COLO668 (cell line): Measurements from ENCODE around the gene CEP70.

Experiments
- DNase-seq: peaks from one replicate; lab custom pipeline; 2025; ENCODE audit not compliant: unreplicated experiment; lab: John Stamatoyannopoulos, UW

The CEP70 gene

DNA sequence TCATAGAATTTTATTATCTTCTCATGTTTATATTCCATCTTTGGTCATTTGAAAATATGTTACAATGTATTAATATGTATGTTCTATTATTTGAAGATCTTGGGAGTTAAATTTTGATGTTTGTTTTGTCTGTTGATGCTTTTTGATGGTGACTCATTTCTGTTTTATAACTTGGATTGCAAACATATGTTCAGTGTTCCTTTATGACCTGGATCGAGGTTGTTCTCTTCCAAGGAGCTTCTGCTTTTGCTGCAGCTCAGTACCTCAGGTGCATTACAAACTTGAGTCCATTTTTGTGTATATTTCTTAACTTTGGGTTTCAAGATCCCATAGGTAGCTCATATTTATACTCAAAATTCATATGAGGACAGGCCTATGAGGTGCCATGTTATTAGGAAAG is 122.6 kb downstream of the CEP70 start:
- no peak for DNase-seq

GRCh38 chr3:138470687-138471086 is 123.4 kb downstream of the CEP70 start:
- no peak for DNase-seq

DNA sequence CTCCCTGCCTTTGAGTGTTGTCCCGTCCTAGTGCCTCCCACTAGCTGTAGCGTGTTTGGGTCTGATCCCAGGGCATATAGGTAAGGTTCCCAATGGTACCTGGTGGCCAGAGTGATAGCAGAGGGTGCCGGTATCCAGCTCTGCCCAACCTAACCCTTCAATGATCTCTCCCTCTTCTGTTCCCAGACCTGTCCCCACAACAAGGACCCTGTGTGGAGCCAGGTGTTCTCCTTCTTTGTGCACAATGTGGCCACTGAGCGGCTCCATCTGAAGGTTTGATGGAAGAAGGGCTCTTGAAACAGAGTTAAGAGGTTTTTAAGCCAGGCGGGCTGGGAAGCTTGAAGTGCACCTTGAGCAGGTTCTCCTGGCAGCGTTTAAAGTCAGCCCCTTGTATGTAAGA is 124.2 kb downstream of the CEP70 start:
- DNase-seq = no peak

- DNase-seq = no peak
These were observed 125.2 kb downstream of the CEP70 start for GRCh38 chr3:138468886-138469285.

GRCh38 chr3:138468451-138468850 is 125.6 kb downstream of the CEP70 start:
- no peak for DNase-seq

DNA sequence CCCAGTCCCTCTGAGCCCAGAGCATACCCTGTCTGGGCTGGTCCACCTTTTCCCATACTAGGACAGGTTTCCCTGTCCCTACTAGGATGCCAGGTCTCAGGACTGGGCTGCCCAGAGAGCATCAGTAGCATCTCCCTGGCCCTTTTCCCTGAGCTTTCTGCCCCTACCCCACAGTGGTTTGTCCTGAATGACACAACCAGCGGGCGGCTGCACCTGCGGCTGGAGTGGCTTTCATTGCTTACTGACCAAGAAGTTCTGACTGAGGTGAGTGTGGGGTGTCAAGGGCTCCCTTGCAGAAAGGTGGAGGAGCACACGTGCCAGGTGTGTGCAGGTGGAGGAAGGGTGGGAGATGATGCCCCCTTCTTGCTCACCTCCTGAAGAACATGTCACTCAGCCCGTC is 126.1 kb downstream of the CEP70 start:
- DNase-seq = no peak

- no peak for DNase-seq
These were observed 128.1 kb downstream of the CEP70 start for GRCh38 chr3:138465925-138466324.

- DNase-seq = no peak
These were observed 128.6 kb downstream of the CEP70 start for GRCh38 chr3:138465451-138465850.

DNA sequence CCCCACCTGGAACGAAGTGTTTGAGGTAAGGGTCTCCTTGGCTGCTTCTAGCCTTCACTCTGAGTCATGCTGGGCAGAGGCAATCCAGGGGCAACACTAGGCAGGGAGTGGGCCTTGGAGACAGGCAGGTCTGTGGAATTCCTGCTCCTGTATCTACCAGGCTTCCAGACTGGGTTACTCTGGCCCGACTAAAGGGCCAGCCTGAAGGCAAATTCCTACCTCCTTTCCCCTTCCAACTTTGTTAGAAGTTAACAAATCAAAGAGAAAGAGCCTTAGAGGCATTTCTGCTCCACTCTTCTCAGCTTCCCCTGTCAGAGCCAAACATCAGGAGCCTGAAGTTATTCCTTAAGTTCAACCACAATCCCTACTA is 129.6 kb downstream of the CEP70 start:
- DNase-seq = no peak

GRCh38 chr3:138463724-138464490 is 130.2 kb downstream of the CEP70 start:
- no peak for DNase-seq

- no peak for DNase-seq
These were observed 132.2 kb downstream of the CEP70 start for GRCh38 chr3:138461896-138462295.

DNA sequence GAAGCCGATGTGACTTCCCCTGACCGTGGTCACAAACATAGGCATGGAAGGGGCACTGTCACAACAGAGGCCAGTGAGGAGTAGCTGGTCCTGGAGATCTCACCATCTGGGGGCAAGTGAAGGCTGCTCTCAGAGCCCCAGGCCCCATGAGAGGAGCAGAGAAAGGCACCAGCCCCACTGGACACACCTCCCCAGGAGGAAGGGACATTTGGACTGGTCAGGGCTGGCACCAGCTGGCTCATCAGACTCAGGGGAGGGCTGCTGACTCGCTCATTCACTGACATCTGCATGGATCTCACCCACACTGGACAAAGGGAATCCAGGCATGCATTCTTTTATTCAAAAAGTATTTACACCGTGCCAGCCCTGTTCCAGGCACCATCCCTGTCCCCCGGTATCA is 132.8 kb downstream of the CEP70 start:
- DNase-seq = no peak

DNA sequence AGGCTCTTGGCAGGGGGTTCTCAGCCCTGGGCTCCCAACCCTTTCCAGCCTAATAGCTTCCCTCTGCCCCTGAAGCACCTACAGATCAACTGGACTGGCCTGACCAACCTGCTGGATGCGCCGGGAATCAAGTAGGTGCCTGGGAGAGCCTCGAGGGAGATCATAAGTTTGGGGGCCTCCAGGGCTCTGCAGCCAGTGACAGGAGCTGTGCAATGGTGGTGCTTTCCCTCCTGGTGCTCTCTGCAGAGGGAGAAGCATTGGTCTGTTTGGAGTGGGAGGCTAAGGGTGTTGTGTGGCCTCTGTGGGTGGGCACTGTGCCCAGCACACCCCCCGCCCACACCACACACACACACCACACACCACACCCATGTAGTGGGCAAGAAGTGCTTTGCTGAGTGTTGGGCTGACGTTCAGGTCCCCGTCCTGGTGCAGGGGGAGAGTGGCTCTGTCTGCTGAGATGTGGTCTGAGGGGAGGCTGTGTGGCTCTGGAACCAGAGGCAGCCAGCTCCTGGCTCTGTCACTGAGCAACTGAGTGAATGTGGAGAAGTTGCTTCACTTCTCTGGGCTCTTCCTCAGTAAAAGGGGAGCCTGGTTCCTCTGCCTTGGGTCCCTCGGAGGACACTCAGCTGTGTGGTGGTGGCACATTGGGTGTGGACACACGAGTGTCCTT is 133.4 kb downstream of the CEP70 start:
- no peak for DNase-seq

GRCh38 chr3:138459619-138460535 is 134.2 kb downstream of the CEP70 start:
- no peak for DNase-seq

DNA sequence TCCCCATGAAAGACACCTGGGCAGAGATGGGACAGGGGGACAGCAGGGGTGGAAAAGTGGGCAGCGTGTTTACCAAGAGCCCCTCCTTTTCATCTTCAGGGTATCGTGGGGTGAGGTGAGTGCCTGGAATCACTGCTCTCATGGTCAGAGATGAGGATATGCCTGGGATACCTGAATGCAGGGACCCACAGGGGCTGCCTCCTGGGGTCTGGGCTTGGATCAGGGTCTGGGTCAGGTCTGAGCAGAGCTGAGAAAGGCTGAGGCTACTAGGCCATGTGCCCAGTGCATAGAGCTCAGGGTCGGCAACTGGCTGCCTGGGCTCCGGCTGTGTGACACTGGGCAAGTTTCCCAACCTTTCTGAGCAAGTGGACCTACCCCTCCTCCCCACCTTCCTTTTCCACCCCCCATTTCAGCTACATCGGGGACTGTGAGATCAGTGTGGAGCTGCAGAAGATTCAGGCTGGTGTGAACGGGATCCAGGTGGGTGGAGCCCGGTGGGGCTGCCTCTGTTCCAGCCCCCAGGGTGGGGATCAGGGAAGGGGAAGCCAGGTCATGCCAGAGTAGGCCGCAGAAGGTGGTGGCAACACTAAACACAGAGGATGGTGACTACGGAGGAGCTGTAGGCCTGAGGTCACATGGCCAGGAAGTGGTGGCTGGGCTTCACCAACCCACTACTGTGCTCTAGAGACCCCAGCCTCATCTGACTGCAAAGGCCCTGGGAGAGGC is 135.1 kb downstream of the CEP70 start:
- no peak for DNase-seq

GRCh38 chr3:138457863-138458735 is 136.0 kb downstream of the CEP70 start:
- DNase-seq = no peak

GRCh38 chr3:138456961-138457862 is 136.8 kb downstream of the CEP70 start:
- no peak for DNase-seq

GRCh38 chr3:138455801-138456716 is 138.0 kb downstream of the CEP70 start:
- no peak for DNase-seq
